ENCODE measurements around the gene TCF19. TPM values are rescaled to one million over a fixed set of nuclear protein-coding genes. Genes with fewer than 3 reads are reported as not detected.

The TCF19 gene
- polyA plus RNA-seq, 2 of the 4 experiments (the other 2 are of a cell fraction): 7.4 to 11.2 TPM

DNA sequence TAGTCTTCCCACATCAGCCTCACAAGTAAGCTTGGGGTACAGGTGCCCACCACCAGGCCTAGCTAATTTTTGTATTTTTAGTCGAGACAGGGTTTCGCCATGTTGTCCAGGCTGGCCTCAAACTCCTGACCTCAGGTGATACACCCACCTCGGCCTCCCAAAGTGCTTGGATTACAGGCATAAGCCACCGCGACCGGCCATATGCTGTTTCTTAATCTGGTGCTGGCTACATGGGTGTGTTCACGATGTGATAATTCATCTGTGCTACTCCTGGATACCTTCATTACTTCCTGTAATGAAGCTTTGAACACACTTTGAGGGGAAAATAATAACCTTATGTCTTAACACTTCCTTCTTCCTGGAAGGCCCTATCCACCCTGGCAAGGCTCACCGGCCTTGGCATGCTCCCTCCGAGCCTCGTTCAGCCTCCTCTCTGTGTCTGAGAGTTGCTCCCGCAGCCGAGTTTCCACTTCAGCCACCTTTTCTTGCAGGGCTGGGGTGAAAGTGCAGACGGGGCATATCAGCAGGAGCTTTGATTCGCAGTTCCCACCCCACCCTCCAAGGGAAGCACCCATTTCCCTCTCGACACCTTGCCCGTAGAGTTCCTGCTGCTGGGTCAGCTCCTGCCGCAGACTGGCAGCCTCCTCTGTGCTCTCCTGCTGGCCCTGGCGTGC is 14.0 kb upstream of the TCF19 start:
- H3K4me3 ChIP-seq: no peak overlapping the region
- no peak overlapping the region for H3K27ac ChIP-seq
- 88% methylated on average over 17 of the region's 18 CpGs for WGBS (ENCODE audit: missing lambda C conversion rate)
- FAIRE-seq: no peak
- ATAC-seq: no peak
- CTCF ChIA-PET: interaction anchor here (0.6 to 2.9 kb wide), 9 partner anchors 16 to 402 kb away, joined by 3 to 12 read pairs (median 4); partner anchors contain the start of gene ATP6V1G2
- POLR2A ChIA-PET: no interaction called here
- no peak for DNase-seq (ENCODE audit: low read depth in 1 of 2, low spot score in 1 of 2)
- peaks cover 4% of the 10 kb centered on the region; the same call in 2 of the 3 replicates for H3K4me1 ChIP-seq
- no peaks in the 10 kb centered on the region for H3K9me3 ChIP-seq
- H3K4me2 ChIP-seq: no peak overlapping the region
- TF ChIP-seq MAZ (IDR thresholded peaks at IDR 0.05; ENCODE audit: borderline replicate concordance, low read depth, low read length): no peak
- no peak for TF ChIP-seq POLR2A (IDR thresholded peaks at IDR 0.05; ENCODE audit: low read length)
- TF ChIP-seq CHD4 (IDR thresholded peaks at IDR 0.05; ENCODE audit: borderline replicate concordance): no peak
- TF ChIP-seq, protein P1, sequence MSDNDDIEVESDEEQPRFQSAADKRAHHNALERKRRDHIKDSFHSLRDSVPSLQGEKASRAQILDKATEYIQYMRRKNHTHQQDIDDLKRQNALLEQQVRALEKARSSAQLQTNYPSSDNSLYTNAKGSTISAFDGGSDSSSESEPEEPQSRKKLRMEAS (IDR thresholded peaks at IDR 0.05): no peak
- no peak for TF ChIP-seq FOSB (CRISPR knock-in tag; IDR thresholded peaks at IDR 0.05)
- no peak for TF ChIP-seq HOXA7 (CRISPR knock-in tag; IDR thresholded peaks at IDR 0.05)
- TF ChIP-seq, protein P2, sequence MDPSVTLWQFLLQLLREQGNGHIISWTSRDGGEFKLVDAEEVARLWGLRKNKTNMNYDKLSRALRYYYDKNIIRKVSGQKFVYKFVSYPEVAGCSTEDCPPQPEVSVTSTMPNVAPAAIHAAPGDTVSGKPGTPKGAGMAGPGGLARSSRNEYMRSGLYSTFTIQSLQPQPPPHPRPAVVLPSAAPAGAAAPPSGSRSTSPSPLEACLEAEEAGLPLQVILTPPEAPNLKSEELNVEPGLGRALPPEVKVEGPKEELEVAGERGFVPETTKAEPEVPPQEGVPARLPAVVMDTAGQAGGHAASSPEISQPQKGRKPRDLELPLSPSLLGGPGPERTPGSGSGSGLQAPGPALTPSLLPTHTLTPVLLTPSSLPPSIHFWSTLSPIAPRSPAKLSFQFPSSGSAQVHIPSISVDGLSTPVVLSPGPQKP (IDR thresholded peaks at IDR 0.05; ENCODE audit: low read depth, low read length): no peak
- TF ChIP-seq JUN (IDR thresholded peaks at IDR 0.05): no peak
- no peak for TF ChIP-seq FOSL2 (IDR thresholded peaks at IDR 0.05)
- no peak for TF ChIP-seq FOSL2 (CRISPR knock-in tag; IDR thresholded peaks at IDR 0.05)
- TF ChIP-seq, protein P3, sequence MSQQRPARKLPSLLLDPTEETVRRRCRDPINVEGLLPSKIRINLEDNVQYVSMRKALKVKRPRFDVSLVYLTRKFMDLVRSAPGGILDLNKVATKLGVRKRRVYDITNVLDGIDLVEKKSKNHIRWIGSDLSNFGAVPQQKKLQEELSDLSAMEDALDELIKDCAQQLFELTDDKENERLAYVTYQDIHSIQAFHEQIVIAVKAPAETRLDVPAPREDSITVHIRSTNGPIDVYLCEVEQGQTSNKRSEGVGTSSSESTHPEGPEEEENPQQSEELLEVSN (IDR thresholded peaks at IDR 0.05; ENCODE audit: borderline replicate concordance, low read depth): no peak
- TF ChIP-seq ZC3H11A (IDR thresholded peaks at IDR 0.05): no peak
- TF ChIP-seq NPAS2 (CRISPR knock-in tag; IDR thresholded peaks at IDR 0.05; ENCODE audit: borderline replicate concordance): no peak
- TF ChIP-seq CEBPB (IDR thresholded peaks at IDR 0.05): no peak
- TF ChIP-seq HEYL (CRISPR knock-in tag; IDR thresholded peaks at IDR 0.05): no peak
- TF ChIP-seq CHD2 (IDR thresholded peaks at IDR 0.05; ENCODE audit: low read length, partially characterized antibody): no peak
- no peak for TF ChIP-seq GATA3 (IDR thresholded peaks at IDR 0.05; ENCODE audit: borderline replicate concordance)
- no peak for TF ChIP-seq HOXB13 (CRISPR knock-in tag; IDR thresholded peaks at IDR 0.05; ENCODE audit: low read depth)
- no peak for TF ChIP-seq CBX2 (IDR thresholded peaks at IDR 0.05; ENCODE audit: borderline replicate concordance, low read depth)
- TF ChIP-seq, protein P4, sequence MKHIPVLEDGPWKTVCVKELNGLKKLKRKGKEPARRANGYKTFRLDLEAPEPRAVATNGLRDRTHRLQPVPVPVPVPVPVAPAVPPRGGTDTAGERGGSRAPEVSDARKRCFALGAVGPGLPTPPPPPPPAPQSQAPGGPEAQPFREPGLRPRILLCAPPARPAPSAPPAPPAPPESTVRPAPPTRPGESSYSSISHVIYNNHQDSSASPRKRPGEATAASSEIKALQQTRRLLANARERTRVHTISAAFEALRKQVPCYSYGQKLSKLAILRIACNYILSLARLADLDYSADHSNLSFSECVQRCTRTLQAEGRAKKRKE (CRISPR knock-in tag; IDR thresholded peaks at IDR 0.05; ENCODE audit: low read depth): no peak

DNA sequence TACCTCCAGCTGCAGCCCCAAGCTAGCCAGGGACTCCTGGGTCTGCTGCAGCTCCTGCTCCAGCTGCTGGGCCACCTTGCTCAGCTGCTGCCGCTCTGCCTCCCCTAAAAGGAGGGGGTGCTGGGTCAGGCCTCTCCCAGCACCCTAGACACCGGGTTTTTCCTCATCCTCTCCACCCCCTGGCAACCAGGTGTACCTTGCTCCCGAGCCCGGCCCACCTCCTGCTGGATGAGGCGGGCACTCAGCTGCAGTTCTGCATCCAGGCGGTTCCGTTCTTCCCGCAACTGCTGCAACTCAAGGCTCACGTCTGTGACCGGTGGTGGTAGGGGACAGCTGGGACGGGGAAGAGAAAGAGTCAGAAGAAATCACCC is 13.4 kb upstream of the TCF19 start:
- Histone ChIP-seq H3K4me3 (no peak overlapping the region), H3K4me2 (no peak overlapping the region), H3K4me1 (no peaks in the 10 kb centered on the region), H3K9me3 (no peaks in the 10 kb centered on the region), H3K27ac (no peak overlapping the region)
- CTCF ChIA-PET: interaction anchor here (0.6 to 2.9 kb wide), 5 partner anchors 16 to 232 kb away, joined by 3 to 12 read pairs (median 4); no protein-coding TSS in a partner anchor
- WGBS (ENCODE audit: missing lambda C conversion rate): 74% methylated on average over 11 of the region's 11 CpGs
- FAIRE-seq: no peak
- DNase-seq (ENCODE audit: low read depth in 1 of 2, low spot score in 1 of 2): no peak
- POLR2A ChIA-PET: no interaction called here
- TF ChIP-seq EHMT2 (IDR thresholded peaks at IDR 0.05; ENCODE audit: low read depth) (no peak), NPAS2 (CRISPR knock-in tag; IDR thresholded peaks at IDR 0.05; ENCODE audit: borderline replicate concordance) (no peak), CHD2 (IDR thresholded peaks at IDR 0.05; ENCODE audit: low read length, partially characterized antibody) (no peak), PHF8 (IDR thresholded peaks at IDR 0.05; ENCODE audit: borderline replicate concordance, low read depth) (no peak), KDM5A (IDR thresholded peaks at IDR 0.05) (no peak), RFX5 (IDR thresholded peaks at IDR 0.05) (no peak), FOSB (CRISPR knock-in tag; IDR thresholded peaks at IDR 0.05) (no peak), ESRRA (IDR thresholded peaks at IDR 0.05; ENCODE audit: borderline replicate concordance, low read length) (no peak), EHF (CRISPR knock-in tag; IDR thresholded peaks at IDR 0.05) (no peak), GATA3 (IDR thresholded peaks at IDR 0.05; ENCODE audit: borderline replicate concordance) (no peak), SREBF2 (IDR thresholded peaks at IDR 0.05) (no peak)
- TF ChIP-seq, protein P5, sequence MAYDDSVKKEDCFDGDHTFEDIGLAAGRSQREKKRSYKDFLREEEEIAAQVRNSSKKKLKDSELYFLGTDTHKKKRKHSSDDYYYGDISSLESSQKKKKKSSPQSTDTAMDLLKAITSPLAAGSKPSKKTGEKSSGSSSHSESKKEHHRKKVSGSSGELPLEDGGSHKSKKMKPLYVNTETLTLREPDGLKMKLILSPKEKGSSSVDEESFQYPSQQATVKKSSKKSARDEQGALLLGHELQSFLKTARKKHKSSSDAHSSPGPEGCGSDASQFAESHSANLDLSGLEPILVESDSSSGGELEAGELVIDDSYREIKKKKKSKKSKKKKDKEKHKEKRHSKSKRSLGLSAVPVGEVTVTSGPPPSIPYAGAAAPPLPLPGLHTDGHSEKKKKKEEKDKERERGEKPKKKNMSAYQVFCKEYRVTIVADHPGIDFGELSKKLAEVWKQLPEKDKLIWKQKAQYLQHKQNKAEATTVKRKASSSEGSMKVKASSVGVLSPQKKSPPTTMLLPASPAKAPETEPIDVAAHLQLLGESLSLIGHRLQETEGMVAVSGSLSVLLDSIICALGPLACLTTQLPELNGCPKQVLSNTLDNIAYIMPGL (CRISPR knock-in tag; IDR thresholded peaks at IDR 0.05; ENCODE audit: borderline replicate concordance): no peak
- TF ChIP-seq, protein P2 (IDR thresholded peaks at IDR 0.05; ENCODE audit: low read depth, low read length): no peak
- TF ChIP-seq, protein P3 (IDR thresholded peaks at IDR 0.05; ENCODE audit: borderline replicate concordance, low read depth): no peak
- no peak for ATAC-seq

All from A549 (cell line).